OCI-LY7 (cell line): Measurements from ENCODE around the gene KPNA4.

ENCODE experiments used
- CTCF ChIP-seq: fragments of 200-600 bp; sonication (generic); conservative IDR thresholded peaks from 2 replicates; pipeline ENCODE4 v1.5.1; 2014; ENCODE audit warnings: mild to moderate bottlenecking, antibody characterized with exemption, low read length, moderate library complexity, mixed read lengths
- EZH2phosphoT487 ChIP-seq: fragments of 200-600 bp; sonication (generic); IDR thresholded peaks from 2 replicates; pipeline ENCODE4 v1.6.1; 2018; ENCODE audit warnings: low read depth, borderline replicate concordance, mild to moderate bottlenecking, mixed run types, antibody characterized with exemption, low read length, moderate library complexity, mixed read lengths

GRCh38 chr3:160576621-160577020 lies 11.2 kb upstream of the KPNA4 start:
- TF ChIP-seq CTCF (no peak), EZH2phosphoT487 (no peak)
